Endothelial cell of coronary artery (primary cell): Measurements from ENCODE around the gene CFHR2. TPM values are rescaled to one million over a fixed set of nuclear protein-coding genes. Genes with fewer than 3 reads are reported as not detected.

ENCODE experiments used
- total RNA-seq: library from RNA; depleted of rRNA; stranded (reverse); fragments of >200 nt; gene quantifications from 2 replicates; pipeline ENCODE4 v1.2.3, GENCODE V29; 2014

CFHR2 gene
- not detected in 2 replicates for total RNA-seq

DNA sequence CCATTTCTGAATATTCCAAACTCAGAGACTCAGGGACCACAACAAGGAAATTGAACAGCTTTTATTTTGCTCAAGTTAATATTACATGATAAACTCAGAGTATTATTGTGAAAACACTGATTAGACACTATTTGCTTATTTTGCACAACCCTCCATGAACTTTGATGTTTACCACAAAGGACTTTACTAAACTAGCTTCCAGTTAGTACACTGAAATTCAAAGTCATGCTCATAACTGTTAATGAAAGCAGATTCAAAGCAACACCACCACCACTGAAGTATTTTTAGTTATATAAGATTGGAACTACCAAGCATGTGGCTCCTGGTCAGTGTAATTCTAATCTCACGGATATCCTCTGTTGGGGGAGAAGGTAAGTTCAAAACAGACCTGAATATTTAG lies at the start of gene CFHR2:
Gene CFHR2 (plus strand): TSS at position 171 of the 400 bp plus-strand sequence. CDS start 143 bp downstream, at position 314.

DNA sequence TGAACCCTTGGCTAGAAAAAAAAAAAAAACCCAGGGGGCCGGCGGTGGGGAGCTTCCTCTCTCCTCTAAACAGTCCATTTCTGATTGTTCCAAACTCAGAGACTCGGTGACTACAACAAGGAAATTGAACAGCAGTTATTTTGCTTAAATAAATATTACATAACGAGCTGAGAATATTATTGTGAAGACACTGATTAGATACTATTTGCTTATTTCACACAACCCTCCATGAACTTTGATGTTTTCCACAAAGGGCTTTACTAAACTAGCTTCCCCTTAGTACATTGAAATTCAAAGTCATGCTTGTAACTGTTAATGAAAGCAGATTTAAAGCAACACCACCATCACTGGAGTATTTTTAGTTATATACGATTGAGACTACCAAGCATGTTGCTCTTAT lies 33.7 kb downstream of the CFHR2 start, which contains the start of gene CFHR5:
Gene CFHR5 (plus strand): TSS at position 279 of the 400 bp plus-strand sequence. CDS start 109 bp downstream, at position 388.

Other genes starting within 250 kb of the CFHR2 start
- gene CFHR3, start 168.9 kb upstream of the CFHR2 start, total RNA-seq, result not detected in 2 replicates
- 0.28 TPM in 1 of 2 replicates, not detected in the other for gene CFHR1, start 124.0 kb upstream of the CFHR2 start, total RNA-seq
- not detected in 2 replicates for gene CFHR4, start 55.7 kb upstream of the CFHR2 start, total RNA-seq
- gene CFHR5, start 33.8 kb downstream of the CFHR2 start, total RNA-seq, result not detected in 2 replicates
- not detected in 2 replicates for gene F13B, start 123.5 kb downstream of the CFHR2 start, total RNA-seq
- gene ASPM, start 202.9 kb downstream of the CFHR2 start, total RNA-seq, result 12.6 and 32.9 TPM in 2 replicates